Breast epithelium (tissue), 4 donors: ENCODE data around the gene TECR. TPM values are rescaled to one million over a fixed set of nuclear protein-coding genes. Genes with fewer than 3 reads are reported as not detected.
"Not testable (repeated sequence)": the region's sequence is repeated elsewhere in the genome, so short reads cannot be mapped to it uniquely, and the experiment has no call there.

Experiments used
- DNase-seq, 2 donors: peaks; one replicate each; pipeline ENCODE4 v3.0.0-alpha.2; 2019; ENCODE audit warnings: low spot score in 2 of 2
- H3K27ac ChIP-seq, 2 donors: fragments of 200-600 bp; sonication (generic) in 1 of 2; one replicate each; pipeline ENCODE4 v1.5.1; 2016 to 2019; ENCODE audit warnings: mild to moderate bottlenecking in 1 of 2
- H3K27me3 ChIP-seq, 2 donors: fragments of 200-600 bp; sonication (generic) in 1 of 2; one replicate each; pipeline versions ENCODE4 v1.5.1 to v1.6.0; 2017 to 2019; ENCODE audit warnings: control low read depth in 1 of 2, mild to moderate bottlenecking in 1 of 2
- H3K36me3 ChIP-seq: fragments of 200-600 bp; one replicate; pipeline ENCODE4 v1.5.1; 2019
- H3K4me1 ChIP-seq, 2 donors: fragments of 200-600 bp; sonication (generic); one replicate each; pipeline ENCODE4 v1.5.1; 2016 to 2019; ENCODE audit warnings: control low read depth in 1 of 2
- H3K4me3 ChIP-seq, 3 donors: fragments of 200-600 bp; sonication (generic); 1 replicate in 2 of 3; 2 replicates in 1 of 3; pipeline ENCODE4 v1.5.1; 2016 to 2019; ENCODE audit warnings: mild to moderate bottlenecking in 3 of 3, moderate library complexity in 2 of 3
- H3K9me3 ChIP-seq, 2 donors: fragments of 200-600 bp; sonication (generic) in 1 of 2; one replicate each; pipeline ENCODE4 v1.5.1; 2016 to 2019; ENCODE audit warnings: control low read depth in 1 of 2
- POLR2A ChIP-seq: fragments of 450-650 bp; IDR thresholded peaks from one replicate; pipeline ENCODE4 v1.6.1; 2016; ENCODE audit warnings: antibody characterized with exemption, mild to moderate bottlenecking, moderate library complexity
- POLR2AphosphoS5 ChIP-seq, 3 donors: sonication (generic); formaldehyde crosslinking; IDR thresholded peaks; one replicate each; pipeline ENCODE4 v1.6.1; 2017; ENCODE audit warnings: antibody characterized with exemption in 3 of 3
- intact Hi-C: fragments of 100-400 bp; cut with DNase I; formaldehyde crosslinking; loops from one replicate; pipeline ENCODE4 v1.15.1; 2023; ENCODE audit warnings: low total_unique reads
- total RNA-seq, 3 donors: library from RNA; depleted of rRNA; stranded (reverse); fragments of >200 nt; gene quantifications; one replicate each; pipeline ENCODE4 v1.1.0, GENCODE V29; 2016
- TF ChIP-seq, protein P1 (sequence below), 3 donors: fragments of 450-650 bp; IDR thresholded peaks; one replicate each; pipeline ENCODE4 v1.5.1; 2016 to 2017; ENCODE audit warnings: antibody characterized with exemption in 3 of 3, mild to moderate bottlenecking in 3 of 3, moderate library complexity in 3 of 3

TECR gene
- total RNA-seq, 3 donors from 2014 or later: 36.1 to 66.9 (median 43.4) TPM

DNA sequence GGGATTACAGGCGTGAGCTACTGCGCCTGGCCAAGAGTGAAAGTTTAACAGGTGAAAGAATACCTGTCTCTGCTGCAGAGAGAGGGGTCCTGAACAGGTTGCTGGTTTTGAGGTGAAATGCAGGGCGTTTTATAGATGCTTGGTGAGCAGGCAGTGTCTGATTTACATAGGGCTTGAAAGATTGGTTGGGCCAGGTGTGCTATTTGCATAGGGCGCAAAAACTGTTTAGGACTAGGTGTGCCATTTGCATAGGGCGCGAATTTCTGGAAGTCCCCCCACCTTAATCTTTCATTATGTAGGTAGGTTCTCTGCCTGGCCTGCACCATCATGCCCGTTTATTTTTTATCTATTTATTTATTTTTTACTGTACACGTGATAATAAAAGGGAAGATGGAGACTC, 47.0 kb downstream of the TECR start:
- H3K36me3 ChIP-seq: no peaks in the 10 kb centered on the region
- H3K4me1 ChIP-seq: no peaks in the 10 kb centered on the region
- no peak overlapping the region for H3K4me3 ChIP-seq
- H3K9me3 ChIP-seq: no peaks in the 10 kb centered on the region
- DNase-seq: no peak
- TF ChIP-seq POLR2AphosphoS5 (IDR thresholded peaks at IDR 0.05): no peak
- TF ChIP-seq POLR2A: no peak
- TF ChIP-seq, protein P1, sequence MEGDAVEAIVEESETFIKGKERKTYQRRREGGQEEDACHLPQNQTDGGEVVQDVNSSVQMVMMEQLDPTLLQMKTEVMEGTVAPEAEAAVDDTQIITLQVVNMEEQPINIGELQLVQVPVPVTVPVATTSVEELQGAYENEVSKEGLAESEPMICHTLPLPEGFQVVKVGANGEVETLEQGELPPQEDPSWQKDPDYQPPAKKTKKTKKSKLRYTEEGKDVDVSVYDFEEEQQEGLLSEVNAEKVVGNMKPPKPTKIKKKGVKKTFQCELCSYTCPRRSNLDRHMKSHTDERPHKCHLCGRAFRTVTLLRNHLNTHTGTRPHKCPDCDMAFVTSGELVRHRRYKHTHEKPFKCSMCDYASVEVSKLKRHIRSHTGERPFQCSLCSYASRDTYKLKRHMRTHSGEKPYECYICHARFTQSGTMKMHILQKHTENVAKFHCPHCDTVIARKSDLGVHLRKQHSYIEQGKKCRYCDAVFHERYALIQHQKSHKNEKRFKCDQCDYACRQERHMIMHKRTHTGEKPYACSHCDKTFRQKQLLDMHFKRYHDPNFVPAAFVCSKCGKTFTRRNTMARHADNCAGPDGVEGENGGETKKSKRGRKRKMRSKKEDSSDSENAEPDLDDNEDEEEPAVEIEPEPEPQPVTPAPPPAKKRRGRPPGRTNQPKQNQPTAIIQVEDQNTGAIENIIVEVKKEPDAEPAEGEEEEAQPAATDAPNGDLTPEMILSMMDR (IDR thresholded peaks at IDR 0.05): no peak
- H3K27ac ChIP-seq: no peak overlapping the region
- intact Hi-C loops: no loop called here
- no peaks in the 10 kb centered on the region for H3K27me3 ChIP-seq

DNA sequence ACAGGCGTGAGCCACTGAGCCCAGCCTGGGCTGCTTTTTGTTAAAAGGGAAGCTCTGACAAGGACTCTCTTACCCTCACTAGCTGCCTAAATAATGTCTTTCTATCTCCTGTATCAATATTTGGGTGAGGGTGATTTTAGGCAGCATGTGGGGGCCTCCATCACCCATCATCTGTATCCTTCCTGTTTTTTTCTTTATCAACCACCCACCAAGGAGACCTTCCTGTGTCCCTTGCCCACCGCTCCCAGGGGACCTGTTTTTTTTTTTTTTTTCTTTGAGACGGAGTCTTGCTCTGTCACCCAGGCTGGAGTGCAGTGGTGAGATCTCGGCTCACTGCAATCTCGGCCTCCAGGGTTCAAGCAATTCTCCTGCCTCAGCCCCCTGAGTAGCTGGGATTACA, 47.9 kb downstream of the TECR start:
- Histone ChIP-seq H3K4me3 (no peak overlapping the region), H3K27me3 (no peaks in the 10 kb centered on the region), H3K9me3 (no peaks in the 10 kb centered on the region), H3K36me3 (no peaks in the 10 kb centered on the region), H3K4me1 (no peaks in the 10 kb centered on the region), H3K27ac (no peak overlapping the region)
- no peak for TF ChIP-seq POLR2AphosphoS5 (IDR thresholded peaks at IDR 0.05)
- TF ChIP-seq POLR2A: no peak
- TF ChIP-seq, protein P1 (IDR thresholded peaks at IDR 0.05): no peak
- no peak for DNase-seq
- intact Hi-C loops: no loop called here

DNA sequence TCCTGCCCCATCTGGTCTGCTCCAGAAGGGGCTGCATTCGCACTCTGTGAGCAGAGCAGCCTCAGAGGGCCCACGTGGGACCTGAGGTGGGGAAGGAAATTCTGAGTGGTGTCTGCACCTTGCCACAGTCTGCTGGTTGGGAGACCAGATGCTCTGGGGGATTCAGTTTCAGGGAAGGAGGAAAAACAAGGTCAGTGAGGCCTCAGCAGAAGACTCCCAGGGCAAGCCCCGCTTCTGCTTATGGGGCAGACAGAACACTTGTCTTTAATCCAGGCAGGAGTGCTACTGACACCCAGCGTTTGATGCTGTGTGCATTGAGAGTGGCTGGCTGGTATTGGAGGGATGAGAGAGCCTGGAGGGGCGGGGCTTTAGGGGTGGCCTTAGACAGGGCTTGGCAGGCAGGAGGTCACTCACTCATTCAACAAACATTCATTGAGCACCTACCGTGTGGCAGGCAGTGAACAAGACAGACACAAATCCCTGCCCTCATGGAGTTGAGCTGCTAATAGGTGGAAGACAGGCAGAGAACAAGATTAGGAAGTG, 48.6 kb downstream of the TECR start:
- no peak for TF ChIP-seq POLR2AphosphoS5 (IDR thresholded peaks at IDR 0.05)
- TF ChIP-seq, protein P1 (IDR thresholded peaks at IDR 0.05): no peak
- no peak for TF ChIP-seq POLR2A

DNA sequence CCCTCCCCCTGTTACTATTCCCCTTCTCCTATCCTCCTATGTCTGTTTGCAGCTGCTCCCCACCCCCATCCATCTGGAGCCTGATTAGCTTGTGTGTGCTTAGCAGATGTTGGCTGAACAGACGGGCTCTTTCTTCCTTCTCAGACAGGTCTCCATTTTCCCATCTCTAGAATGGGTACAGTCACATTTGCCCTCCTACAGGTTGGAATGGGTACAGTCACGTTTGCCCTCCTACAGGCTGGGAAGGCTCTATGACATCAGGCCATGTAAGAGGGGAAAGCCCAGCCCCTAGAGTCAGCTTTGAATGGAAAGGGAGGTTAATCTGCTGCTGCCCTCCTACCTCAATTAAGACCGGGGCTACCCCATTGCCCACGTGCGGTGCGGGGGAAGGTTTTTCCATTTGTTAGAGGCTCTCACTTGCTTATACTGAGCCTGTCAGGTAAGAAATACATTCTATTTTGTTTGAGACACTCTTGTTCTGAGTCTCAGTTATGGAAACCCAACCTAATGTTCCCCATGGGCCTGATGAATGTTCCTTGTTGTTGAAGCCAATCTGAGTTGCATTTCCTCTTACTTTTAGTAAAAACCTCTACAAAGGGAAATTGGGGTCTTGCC, 51.3 kb downstream of the TECR start:
- Histone ChIP-seq H3K27ac (no peak overlapping the region), H3K4me3 (no peak overlapping the region), H3K27me3 (no peaks in the 10 kb centered on the region), H3K4me1 (no peaks in the 10 kb centered on the region), H3K36me3 (no peaks in the 10 kb centered on the region), H3K9me3 (no peaks in the 10 kb centered on the region)
- intact Hi-C loops: no loop called here
- DNase-seq: no peak
- TF ChIP-seq POLR2AphosphoS5 (IDR thresholded peaks at IDR 0.05): no peak
- TF ChIP-seq, protein P1 (IDR thresholded peaks at IDR 0.05): no peak
- TF ChIP-seq POLR2A: no peak

More for the DNA sequence above, 48.6 kb downstream of the TECR start:
- DNase-seq: no peak
- no peaks in the 10 kb centered on the region for H3K27me3 ChIP-seq
- no peak overlapping the region for H3K4me3 ChIP-seq
- H3K36me3 ChIP-seq: no peaks in the 10 kb centered on the region
- no peaks in the 10 kb centered on the region for H3K9me3 ChIP-seq
- intact Hi-C loops: no loop called here
- H3K4me1 ChIP-seq: no peaks in the 10 kb centered on the region
- no peak overlapping the region for H3K27ac ChIP-seq

DNA sequence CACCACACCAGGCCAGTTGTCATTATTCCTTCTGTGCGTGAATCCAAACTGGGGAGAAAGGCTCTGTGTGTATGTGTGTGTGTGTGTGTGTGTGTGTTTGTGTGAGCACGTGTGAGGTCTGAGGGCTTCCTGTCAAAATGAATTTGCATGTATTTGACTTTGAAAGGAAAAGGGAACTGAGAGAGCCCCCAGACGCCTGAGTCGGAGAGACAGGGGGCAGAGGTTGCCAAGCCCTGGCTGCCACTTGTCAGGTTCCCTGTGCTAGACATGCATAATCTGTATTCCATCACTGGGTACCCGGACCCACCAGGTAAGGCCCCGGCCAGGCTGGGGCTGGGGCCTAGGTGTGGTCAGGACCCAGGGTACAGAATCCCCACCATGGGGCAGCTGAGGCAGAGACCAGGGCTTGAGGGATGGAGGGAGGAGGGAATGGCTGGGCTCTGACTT, 53.5 kb downstream of the TECR start, which contains the start of gene CLEC17A:
Gene CLEC17A, plus strand, starts transcription at position 191 of the 447 bp plus-strand sequence. Its CDS starts 77 bp downstream, at position 268.
- Histone ChIP-seq H3K4me3 (no peak within 1 kb of the TSS), H3K27ac (no peak within 1 kb of the TSS), H3K9me3 (no peaks in the 10 kb centered on the region), H3K36me3 (no peaks in the 10 kb centered on the region), H3K4me1 (no peaks in the 10 kb centered on the region), H3K27me3 (no peaks in the 10 kb centered on the region)
- DNase-seq: no peak
- TF ChIP-seq, protein P1 (IDR thresholded peaks at IDR 0.05): no peak
- TF ChIP-seq POLR2AphosphoS5 (IDR thresholded peaks at IDR 0.05): no peak
- no peak for TF ChIP-seq POLR2A
- intact Hi-C loops: no loop called here

DNA sequence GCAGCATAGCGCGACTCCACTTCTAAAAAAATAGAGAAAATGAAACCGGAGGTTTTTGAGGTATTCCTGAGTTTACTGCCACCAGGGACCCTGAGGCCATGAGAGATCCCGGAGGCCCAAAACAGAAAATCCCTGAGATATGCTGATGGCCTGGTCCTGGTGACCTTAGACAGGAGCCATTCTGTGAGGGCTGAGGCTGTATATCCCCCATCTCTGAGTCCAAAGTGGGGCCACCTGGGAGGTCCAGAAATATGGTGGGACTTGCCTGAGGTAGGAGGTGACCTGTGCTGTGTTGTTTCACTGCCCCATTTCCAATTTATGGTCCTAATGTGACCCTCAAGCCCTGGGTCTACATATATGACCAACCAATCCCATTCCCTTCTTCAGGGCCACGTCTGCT, 55.0 kb downstream of the TECR start:
- H3K4me3 ChIP-seq, H3K4me1 ChIP-seq, H3K36me3 ChIP-seq, H3K9me3 ChIP-seq, intact Hi-C loops, H3K27ac ChIP-seq, DNase-seq, H3K27me3 ChIP-seq: not testable (repeated sequence)

DNA sequence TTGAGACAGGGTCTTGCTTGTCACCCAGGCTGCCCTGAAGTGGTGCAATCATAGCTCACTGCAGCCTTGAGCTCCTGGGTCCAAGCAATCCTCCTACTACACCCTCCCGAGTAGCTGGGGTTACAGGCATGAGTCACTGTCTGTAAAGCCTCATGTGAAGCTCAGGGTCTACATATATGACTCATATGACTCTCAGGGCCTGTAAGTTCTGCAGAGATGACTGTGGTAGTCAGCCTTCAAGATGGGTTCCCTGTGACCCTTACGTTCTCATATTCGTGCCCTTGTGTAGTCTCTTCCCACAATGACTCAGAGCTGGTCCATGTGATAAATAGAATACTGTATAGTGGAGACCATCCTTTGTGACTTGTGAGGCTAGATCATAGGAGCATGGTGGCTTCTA, 55.8 kb downstream of the TECR start:
- H3K4me1 ChIP-seq, H3K27ac ChIP-seq, H3K27me3 ChIP-seq, H3K9me3 ChIP-seq, H3K36me3 ChIP-seq, DNase-seq, H3K4me3 ChIP-seq, intact Hi-C loops: not testable (repeated sequence)

DNA sequence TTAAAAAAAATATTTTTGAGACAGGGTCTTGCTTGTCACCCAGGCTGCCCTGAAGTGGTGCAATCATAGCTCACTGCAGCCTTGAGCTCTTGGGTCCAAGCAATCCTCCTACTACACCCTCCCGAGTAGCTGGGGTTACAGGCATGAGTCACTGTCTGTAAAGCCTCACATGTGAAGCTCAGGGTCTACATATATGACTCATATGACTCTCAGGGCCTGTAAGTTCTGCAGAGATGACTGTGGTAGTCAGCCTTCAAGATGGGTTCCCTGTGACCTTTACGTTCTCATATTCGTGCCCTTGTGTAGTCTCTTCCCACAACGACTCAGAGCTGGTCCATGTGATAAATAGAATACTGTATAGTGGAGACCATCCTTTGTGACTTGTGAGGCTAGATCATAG, 60.0 kb downstream of the TECR start:
- H3K36me3 ChIP-seq, H3K4me3 ChIP-seq, DNase-seq, H3K27ac ChIP-seq, intact Hi-C loops, H3K9me3 ChIP-seq, H3K27me3 ChIP-seq, H3K4me1 ChIP-seq: not testable (repeated sequence)
